Measurements from ENCODE around the gene CACNA1A.

GRCh38 chr19:13160557-13160956 is 345.7 kb downstream of the CACNA1A start:
- TF ChIP-seq CEBPB (IDR thresholded peaks at IDR 0.05) (no peak), EP300 (IDR thresholded peaks at IDR 0.05) (no peak), ELK1 (IDR thresholded peaks at IDR 0.05; ENCODE audit: low read depth, low read length) (no peak), RCOR1 (IDR thresholded peaks at IDR 0.05; ENCODE audit: low read depth, low read length) (no peak)
